ENCODE data around the gene IFNLR1. TPM values are rescaled to one million over a fixed set of nuclear protein-coding genes. Genes with fewer than 3 reads are reported as not detected.

The IFNLR1 gene
- total and polyA plus RNA-seq, 5 donors from 2014 or later, result 0.36 to 2.8 (median 0.67) TPM

- peaks cover 29% of the 10 kb centered on the region for H3K27me3 Mint-ChIP-seq
- Histone ChIP-seq H3K27ac (ENCODE audit: insufficient read depth, low read length, poor library complexity, severe bottlenecking) (no peak overlapping the region), H3K4me1 (ENCODE audit: control insufficient read depth, insufficient read depth, low read length, poor library complexity, severe bottlenecking) (no peaks in the 10 kb centered on the region), H3K4me3 (ENCODE audit: low read depth, low read length) (no peak overlapping the region), H3K36me3 (ENCODE audit: control insufficient read depth, insufficient read depth, low read length) (no peaks in the 10 kb centered on the region), H3K9me3 (ENCODE audit: control insufficient read depth in 2 of 2, low read length in 2 of 2) (peaks cover 3 to 12% of the 10 kb centered on the region in 2 experiments), H3K27me3 (ENCODE audit: control insufficient read depth, insufficient read depth, low read length) (peaks cover 2% of the 10 kb centered on the region)
- H3K9me3 Mint-ChIP-seq, result peaks cover 0 to 17% (median 4%) of the 10 kb centered on the region in 7 donors
- H3K4me3 Mint-ChIP-seq, result no peak overlapping the region
- DNase-seq (no peak), ATAC-seq (ENCODE audit: low read depth in 2 of 2) (no peak)
- H3K4me1 Mint-ChIP-seq, result peaks cover 0 to 6% (median 2%) of the 10 kb centered on the region in 4 donors
- no peak overlapping the region for H3K27ac Mint-ChIP-seq
- peaks cover 6% of the 10 kb centered on the region for H3K36me3 Mint-ChIP-seq
Measured at GRCh38 chr1:24134376-24134775, 52.7 kb downstream of the IFNLR1 start.

GRCh38 chr1:24133819-24134218 is 53.3 kb downstream of the IFNLR1 start:
- H3K4me1 ChIP-seq (ENCODE audit: control insufficient read depth, insufficient read depth, low read length, poor library complexity, severe bottlenecking), result no peaks in the 10 kb centered on the region
- no peak overlapping the region for H3K4me3 Mint-ChIP-seq
- peaks cover 0 to under 1% (median under 1%) of the 10 kb centered on the region in 4 donors for H3K4me1 Mint-ChIP-seq
- peaks cover 0 to 17% (median 5%) of the 10 kb centered on the region in 7 donors for H3K9me3 Mint-ChIP-seq
- no peak for DNase-seq
- no peak for ATAC-seq (ENCODE audit: low read depth in 2 of 2)
- peaks cover 3 to 12% of the 10 kb centered on the region in 2 experiments for H3K9me3 ChIP-seq (ENCODE audit: control insufficient read depth in 2 of 2, low read length in 2 of 2)
- no peaks in the 10 kb centered on the region for H3K36me3 ChIP-seq (ENCODE audit: control insufficient read depth, insufficient read depth, low read length)
- no peak overlapping the region for H3K4me3 ChIP-seq (ENCODE audit: low read depth, low read length)
- H3K27me3 ChIP-seq (ENCODE audit: control insufficient read depth, insufficient read depth, low read length), result peaks cover 2% of the 10 kb centered on the region
- H3K36me3 Mint-ChIP-seq, result peaks cover 6% of the 10 kb centered on the region
- H3K27ac ChIP-seq (ENCODE audit: insufficient read depth, low read length, poor library complexity, severe bottlenecking), result no peak overlapping the region
- no peak overlapping the region for H3K27ac Mint-ChIP-seq
- H3K27me3 Mint-ChIP-seq, result peaks cover 29% of the 10 kb centered on the region

- Histone ChIP-seq H3K4me3 (ENCODE audit: low read depth, low read length) (no peak overlapping the region), H3K27me3 (ENCODE audit: control insufficient read depth, insufficient read depth, low read length) (peaks cover 2% of the 10 kb centered on the region), H3K27ac (ENCODE audit: insufficient read depth, low read length, poor library complexity, severe bottlenecking) (no peak overlapping the region), H3K9me3 (ENCODE audit: control insufficient read depth in 2 of 2, low read length in 2 of 2) (peaks cover 3 to 12% of the 10 kb centered on the region in 2 experiments), H3K4me1 (ENCODE audit: control insufficient read depth, insufficient read depth, low read length, poor library complexity, severe bottlenecking) (no peaks in the 10 kb centered on the region), H3K36me3 (ENCODE audit: control insufficient read depth, insufficient read depth, low read length) (no peaks in the 10 kb centered on the region)
- Mint-ChIP-seq H3K27ac (no peak overlapping the region), H3K27me3 (peaks cover 29% of the 10 kb centered on the region), H3K4me1 (no peaks in the 10 kb centered on the region), H3K4me3 (no peak overlapping the region), H3K9me3 (peaks cover 0 to 17% (median 4%) of the 10 kb centered on the region in 7 donors), H3K36me3 (no peaks in the 10 kb centered on the region)
- ATAC-seq (ENCODE audit: low read depth in 2 of 2) (no peak), DNase-seq (no peak)
Measured at GRCh38 chr1:24130385-24130784, 56.7 kb downstream of the IFNLR1 start.

GRCh38 chr1:24127801-24128363 is 59.2 kb downstream of the IFNLR1 start:
- H3K4me3 ChIP-seq (ENCODE audit: low read depth, low read length), result no peak overlapping the region
- no peak overlapping the region for H3K4me3 Mint-ChIP-seq
- H3K9me3 ChIP-seq (ENCODE audit: control insufficient read depth in 2 of 2, low read length in 2 of 2), result peaks cover 3 to 12% of the 10 kb centered on the region in 2 experiments
- no peak overlapping the region for H3K27ac ChIP-seq (ENCODE audit: insufficient read depth, low read length, poor library complexity, severe bottlenecking)
- no peaks in the 10 kb centered on the region for H3K4me1 ChIP-seq (ENCODE audit: control insufficient read depth, insufficient read depth, low read length, poor library complexity, severe bottlenecking)
- H3K27ac Mint-ChIP-seq, result no peak overlapping the region
- no peak for ATAC-seq (ENCODE audit: low read depth in 2 of 2)
- H3K36me3 ChIP-seq (ENCODE audit: control insufficient read depth, insufficient read depth, low read length), result no peaks in the 10 kb centered on the region
- H3K27me3 ChIP-seq (ENCODE audit: control insufficient read depth, insufficient read depth, low read length), result no peaks in the 10 kb centered on the region
- peaks cover 0 to 17% (median 2%) of the 10 kb centered on the region in 7 donors for H3K9me3 Mint-ChIP-seq
- H3K36me3 Mint-ChIP-seq, result no peaks in the 10 kb centered on the region
- peaks cover 19% of the 10 kb centered on the region for H3K27me3 Mint-ChIP-seq
- no peaks in the 10 kb centered on the region for H3K4me1 Mint-ChIP-seq
- DNase-seq, result no peak

- no peaks in the 10 kb centered on the region for H3K36me3 Mint-ChIP-seq
- no peak for DNase-seq
- Histone ChIP-seq H3K27ac (ENCODE audit: insufficient read depth, low read length, poor library complexity, severe bottlenecking) (no peak overlapping the region), H3K4me1 (ENCODE audit: control insufficient read depth, insufficient read depth, low read length, poor library complexity, severe bottlenecking) (no peaks in the 10 kb centered on the region), H3K9me3 (ENCODE audit: control insufficient read depth in 2 of 2, low read length in 2 of 2) (peaks cover 3 to 12% of the 10 kb centered on the region in 2 experiments), H3K27me3 (ENCODE audit: control insufficient read depth, insufficient read depth, low read length) (no peaks in the 10 kb centered on the region), H3K36me3 (ENCODE audit: control insufficient read depth, insufficient read depth, low read length) (no peaks in the 10 kb centered on the region), H3K4me3 (ENCODE audit: low read depth, low read length) (no peak overlapping the region)
- no peak overlapping the region for H3K4me3 Mint-ChIP-seq
- H3K27me3 Mint-ChIP-seq, result peaks cover 14% of the 10 kb centered on the region
- peaks cover 0 to 17% (median 2%) of the 10 kb centered on the region in 7 donors for H3K9me3 Mint-ChIP-seq
- no peak for ATAC-seq (ENCODE audit: low read depth in 2 of 2)
- H3K4me1 Mint-ChIP-seq, result no peaks in the 10 kb centered on the region
- H3K27ac Mint-ChIP-seq, result no peak overlapping the region
Measured at GRCh38 chr1:24127134-24127800, 59.8 kb downstream of the IFNLR1 start.

- no peak overlapping the region for H3K4me3 Mint-ChIP-seq
- H3K27me3 Mint-ChIP-seq, result peaks cover 14% of the 10 kb centered on the region
- Histone ChIP-seq H3K9me3 (ENCODE audit: control insufficient read depth in 2 of 2, low read length in 2 of 2) (peaks cover 3 to 12% of the 10 kb centered on the region in 2 experiments), H3K27ac (ENCODE audit: insufficient read depth, low read length, poor library complexity, severe bottlenecking) (no peak overlapping the region), H3K4me3 (ENCODE audit: low read depth, low read length) (no peak overlapping the region), H3K4me1 (ENCODE audit: control insufficient read depth, insufficient read depth, low read length, poor library complexity, severe bottlenecking) (no peaks in the 10 kb centered on the region), H3K36me3 (ENCODE audit: control insufficient read depth, insufficient read depth, low read length) (no peaks in the 10 kb centered on the region), H3K27me3 (ENCODE audit: control insufficient read depth, insufficient read depth, low read length) (no peaks in the 10 kb centered on the region)
- H3K4me1 Mint-ChIP-seq, result no peaks in the 10 kb centered on the region
- H3K36me3 Mint-ChIP-seq, result no peaks in the 10 kb centered on the region
- H3K9me3 Mint-ChIP-seq, result peaks cover 0 to 14% (median 2%) of the 10 kb centered on the region in 7 donors
- no peak overlapping the region for H3K27ac Mint-ChIP-seq
- ATAC-seq (ENCODE audit: low read depth in 2 of 2), result no peak
- DNase-seq, result no peak
Measured at GRCh38 chr1:24126672-24127023, 60.4 kb downstream of the IFNLR1 start.

GRCh38 chr1:24126018-24126671 is 60.9 kb downstream of the IFNLR1 start:
- no peaks in the 10 kb centered on the region for H3K36me3 Mint-ChIP-seq
- DNase-seq, result no peak
- H3K27me3 ChIP-seq (ENCODE audit: control insufficient read depth, insufficient read depth, low read length), result no peaks in the 10 kb centered on the region
- H3K27ac Mint-ChIP-seq, result no peak overlapping the region
- H3K27me3 Mint-ChIP-seq, result peaks cover 14% of the 10 kb centered on the region
- no peaks in the 10 kb centered on the region for H3K36me3 ChIP-seq (ENCODE audit: control insufficient read depth, insufficient read depth, low read length)
- no peak overlapping the region for H3K4me3 Mint-ChIP-seq
- no peak for ATAC-seq (ENCODE audit: low read depth in 2 of 2)
- no peak overlapping the region for H3K27ac ChIP-seq (ENCODE audit: insufficient read depth, low read length, poor library complexity, severe bottlenecking)
- H3K4me1 Mint-ChIP-seq, result no peaks in the 10 kb centered on the region
- H3K9me3 Mint-ChIP-seq, result peaks cover 0 to 12% (median 2%) of the 10 kb centered on the region in 7 donors
- peaks cover 3 to 12% of the 10 kb centered on the region in 2 experiments for H3K9me3 ChIP-seq (ENCODE audit: control insufficient read depth in 2 of 2, low read length in 2 of 2)
- no peak overlapping the region for H3K4me3 ChIP-seq (ENCODE audit: low read depth, low read length)
- H3K4me1 ChIP-seq (ENCODE audit: control insufficient read depth, insufficient read depth, low read length, poor library complexity, severe bottlenecking), result no peaks in the 10 kb centered on the region

All from CD4-positive, CD25-positive, alpha-beta regulatory T cell (primary cell).